Stimulated activated CD8-positive, alpha-beta memory T cell treated with anti-CD3 and anti-CD28 coated beads, Interleukin-4, amount 100 ng/mL, for 24 hours (primary cell): ENCODE data around the gene PTPRG.

Source experiments
- DNase-seq: peaks from one replicate; pipeline ENCODE4 v3.0.0-alpha.2; 2020; ENCODE audit warnings: low read depth

Gene PTPRG

GRCh38 chr3:61828880-61829721 is 267.7 kb downstream of the PTPRG start:
- DNase-seq: no peak

DNA sequence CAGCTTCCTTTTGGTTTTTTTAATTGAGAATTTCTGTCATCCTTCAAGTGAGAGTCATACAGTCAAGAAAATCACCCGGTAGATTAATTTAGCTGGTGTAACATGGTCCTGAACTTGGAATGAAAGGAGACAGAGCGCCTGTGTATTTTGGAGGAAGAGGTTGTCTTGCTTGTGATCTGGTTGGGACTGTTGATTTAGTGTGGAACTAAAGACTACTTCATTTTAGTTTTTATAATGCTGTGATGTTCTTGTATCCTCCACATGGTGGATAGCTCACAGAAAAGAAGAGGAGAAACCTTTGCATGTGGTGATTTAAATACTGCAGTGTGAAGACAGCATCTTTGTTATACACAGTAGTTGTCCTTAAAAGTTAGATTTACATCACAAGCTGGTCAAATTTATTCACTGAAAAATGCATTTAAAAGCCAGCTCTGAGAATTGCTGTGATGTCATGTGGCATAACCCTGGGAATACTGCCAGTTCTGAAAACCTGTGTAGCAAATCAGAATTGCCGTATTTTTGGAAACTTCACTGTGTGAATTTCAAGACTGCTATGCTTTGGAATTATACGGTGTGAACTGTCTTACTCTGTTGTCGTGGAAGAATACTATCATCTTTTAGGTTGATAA is 268.5 kb downstream of the PTPRG start:
- no peak for DNase-seq

DNA sequence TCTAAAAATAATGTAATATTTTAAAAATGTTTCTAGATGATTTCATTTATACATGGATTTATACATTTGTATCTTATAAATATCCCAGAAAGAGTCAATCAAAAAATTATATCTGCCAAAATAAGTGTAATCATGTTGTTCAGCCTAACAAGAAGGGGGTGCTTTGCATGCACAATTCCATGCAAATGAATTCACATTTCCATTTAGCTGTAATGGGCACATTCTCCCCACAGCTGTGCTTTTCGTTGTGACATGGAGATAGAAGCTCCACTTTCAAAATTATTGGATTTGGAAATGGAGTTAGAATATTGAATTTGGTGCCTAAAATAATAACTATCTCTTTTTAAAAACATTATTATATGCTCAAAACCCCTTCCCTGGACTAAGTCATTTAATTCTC is 270.6 kb downstream of the PTPRG start:
- DNase-seq: no peak

DNA sequence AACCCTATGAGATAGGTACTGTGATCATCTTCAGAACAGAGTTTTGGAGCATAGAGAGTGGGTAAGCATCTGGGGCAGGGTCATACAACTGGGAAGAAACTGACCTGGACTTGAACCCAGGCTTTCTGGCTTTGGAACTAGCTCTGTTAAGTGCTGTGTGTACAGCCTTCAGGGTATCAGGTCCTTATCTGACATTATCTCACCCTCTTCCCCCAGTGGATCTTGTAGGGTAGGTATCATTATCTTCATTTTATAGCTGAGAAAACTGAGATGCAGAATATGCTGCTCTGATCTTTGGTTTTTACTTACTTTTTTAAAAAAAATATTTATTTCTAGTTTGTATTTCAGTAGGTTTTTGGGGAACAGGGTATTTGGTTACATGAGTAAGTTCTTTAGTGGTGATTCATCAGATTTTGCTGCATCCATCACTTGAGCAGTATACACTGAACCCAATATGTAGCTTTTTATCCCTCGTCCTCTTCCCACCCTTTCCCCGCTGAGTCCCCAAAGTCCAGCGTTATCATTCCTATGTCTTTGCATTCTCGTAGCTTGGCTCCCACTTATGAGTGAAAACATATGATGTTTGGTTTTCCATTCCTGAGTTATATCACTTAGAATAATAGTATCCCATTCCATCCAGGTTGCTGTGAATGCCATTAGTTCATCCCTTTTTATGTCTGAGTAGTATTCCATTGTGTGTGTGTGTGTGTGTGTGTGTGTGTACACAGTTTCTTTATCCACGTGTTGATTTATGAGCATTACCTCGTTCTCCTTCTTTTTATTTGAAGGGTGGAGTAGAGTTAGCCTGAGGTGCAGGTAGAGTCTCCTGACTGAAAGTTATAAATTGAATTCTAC is 271.2 kb downstream of the PTPRG start:
- DNase-seq: no peak

- no peak for DNase-seq
These were observed 277.9 kb downstream of the PTPRG start for GRCh38 chr3:61839256-61839655.

GRCh38 chr3:61841111-61841845 is 279.9 kb downstream of the PTPRG start:
- DNase-seq: no peak

- DNase-seq: no peak
These were observed 280.6 kb downstream of the PTPRG start for GRCh38 chr3:61841988-61842387.

GRCh38 chr3:61844346-61844745 is 283.0 kb downstream of the PTPRG start:
- DNase-seq: no peak

DNA sequence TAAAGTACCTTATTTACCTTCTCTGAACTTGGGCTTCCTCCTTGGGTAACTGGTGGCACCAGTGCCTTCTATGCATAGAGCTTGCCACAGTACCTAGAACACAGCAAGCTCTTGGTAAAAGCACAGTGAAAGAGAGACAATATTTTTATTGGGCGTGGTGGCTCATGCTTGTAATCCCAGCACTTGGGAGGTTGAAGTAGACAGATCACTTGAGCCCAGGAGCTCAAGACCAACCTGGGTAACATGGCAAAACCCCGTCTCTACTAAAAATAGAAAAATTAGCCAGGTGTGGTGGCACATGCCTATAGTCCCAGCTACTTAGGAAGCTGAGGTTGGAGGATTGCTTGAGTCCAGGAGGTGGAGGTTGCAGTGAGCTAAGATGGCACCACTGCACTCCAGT is 285.1 kb downstream of the PTPRG start:
- DNase-seq: no peak

DNA sequence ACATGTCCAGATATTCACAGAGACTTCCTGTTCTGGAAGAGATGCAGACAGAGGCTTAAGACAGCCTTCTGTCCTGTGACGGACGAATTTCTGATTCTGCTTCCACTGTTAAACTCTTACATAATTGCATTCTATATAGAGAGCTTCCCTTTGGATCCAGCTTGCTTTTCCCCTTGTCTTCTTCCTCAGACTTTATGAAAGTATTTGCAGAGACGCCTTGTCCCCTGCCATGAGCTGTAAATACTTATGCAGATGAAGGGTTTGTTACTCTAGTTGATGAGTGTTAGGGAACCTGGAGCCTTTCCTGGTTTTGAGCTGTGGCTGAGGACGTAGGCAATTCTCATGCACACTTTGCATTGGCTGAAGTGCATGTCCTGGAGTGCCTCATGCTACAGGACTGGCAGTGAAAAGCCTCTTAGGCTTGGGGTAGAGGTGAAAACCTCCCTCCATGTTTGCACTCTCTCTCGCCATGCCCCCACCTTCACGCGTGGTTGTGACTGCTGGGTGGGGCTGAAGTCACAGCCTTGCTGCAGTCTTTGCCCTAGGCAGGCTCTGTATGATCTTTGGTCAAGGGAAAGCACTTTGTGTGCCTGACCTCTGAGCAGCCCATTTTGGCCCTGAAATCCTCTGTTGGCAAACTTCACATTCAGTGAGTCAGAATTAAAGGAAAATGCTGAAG is 286.6 kb downstream of the PTPRG start:
- no peak for DNase-seq

GRCh38 chr3:61848885-61849284 is 287.5 kb downstream of the PTPRG start:
- no peak for DNase-seq

DNA sequence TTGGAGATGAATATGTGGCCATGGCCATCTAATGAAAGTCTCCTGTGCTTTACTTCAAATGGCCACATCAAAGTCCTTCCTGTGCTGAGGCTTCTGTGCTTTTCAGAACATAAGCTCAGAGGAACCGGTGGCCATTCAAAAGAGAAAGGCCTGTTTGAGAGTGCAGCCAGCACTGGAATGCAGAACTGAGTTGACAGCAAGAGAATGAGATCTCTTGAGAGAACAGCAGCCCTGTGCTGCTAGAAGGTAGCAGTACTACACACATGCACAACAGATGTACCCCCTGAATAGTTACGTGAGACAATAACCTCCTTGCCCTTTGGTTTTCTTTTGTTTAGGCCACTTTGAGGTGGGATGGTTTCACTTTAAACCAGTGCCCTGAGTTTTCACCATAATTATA is 292.5 kb downstream of the PTPRG start:
- no peak for DNase-seq

GRCh38 chr3:61855211-61855610 is 293.8 kb downstream of the PTPRG start:
- no peak for DNase-seq

DNA sequence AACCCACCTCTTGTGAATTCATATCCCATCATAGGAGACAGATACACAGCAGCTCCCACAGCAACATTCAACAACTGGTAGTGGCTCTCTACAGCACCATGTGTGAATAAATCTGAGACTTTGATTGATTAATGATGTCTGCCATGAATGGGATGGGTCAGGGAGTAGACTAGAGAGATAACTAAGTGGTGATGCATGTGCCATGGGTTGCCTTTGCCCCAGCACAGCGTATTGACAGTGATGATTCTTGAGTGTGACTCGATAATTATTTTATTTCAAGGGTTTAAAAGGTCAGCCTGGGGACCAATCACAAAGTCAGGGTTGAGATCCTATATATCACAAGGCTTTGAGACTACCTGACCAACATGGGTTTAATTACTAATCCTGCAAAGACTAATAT is 295.9 kb downstream of the PTPRG start:
- no peak for DNase-seq

GRCh38 chr3:61858054-61858453 is 296.7 kb downstream of the PTPRG start:
- no peak for DNase-seq

- DNase-seq: no peak
These were observed 300.0 kb downstream of the PTPRG start for GRCh38 chr3:61861410-61861809.

GRCh38 chr3:61862614-61863289 is 301.4 kb downstream of the PTPRG start:
- no peak for DNase-seq

- DNase-seq: no peak
These were observed 302.2 kb downstream of the PTPRG start for GRCh38 chr3:61863579-61863978.

DNA sequence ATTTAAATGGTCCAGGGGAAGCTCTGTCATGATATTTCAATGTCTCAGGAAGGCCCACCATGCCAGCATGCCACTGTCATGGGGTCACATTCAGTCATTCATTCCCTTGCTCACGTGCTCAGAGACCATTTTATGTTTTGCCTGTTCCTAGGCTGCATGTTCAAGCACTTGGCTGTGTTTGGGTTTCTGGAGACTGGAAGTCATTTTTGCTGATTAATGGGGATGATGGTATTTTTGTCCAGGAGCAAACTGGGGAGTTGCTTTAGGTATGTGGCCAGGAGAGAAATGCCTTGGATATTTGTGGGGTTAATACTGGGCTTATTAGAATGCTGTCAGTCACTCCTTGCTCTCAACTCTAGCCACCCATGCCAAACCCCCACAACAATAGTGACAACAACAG is 303.5 kb downstream of the PTPRG start:
- DNase-seq: no peak

DNA sequence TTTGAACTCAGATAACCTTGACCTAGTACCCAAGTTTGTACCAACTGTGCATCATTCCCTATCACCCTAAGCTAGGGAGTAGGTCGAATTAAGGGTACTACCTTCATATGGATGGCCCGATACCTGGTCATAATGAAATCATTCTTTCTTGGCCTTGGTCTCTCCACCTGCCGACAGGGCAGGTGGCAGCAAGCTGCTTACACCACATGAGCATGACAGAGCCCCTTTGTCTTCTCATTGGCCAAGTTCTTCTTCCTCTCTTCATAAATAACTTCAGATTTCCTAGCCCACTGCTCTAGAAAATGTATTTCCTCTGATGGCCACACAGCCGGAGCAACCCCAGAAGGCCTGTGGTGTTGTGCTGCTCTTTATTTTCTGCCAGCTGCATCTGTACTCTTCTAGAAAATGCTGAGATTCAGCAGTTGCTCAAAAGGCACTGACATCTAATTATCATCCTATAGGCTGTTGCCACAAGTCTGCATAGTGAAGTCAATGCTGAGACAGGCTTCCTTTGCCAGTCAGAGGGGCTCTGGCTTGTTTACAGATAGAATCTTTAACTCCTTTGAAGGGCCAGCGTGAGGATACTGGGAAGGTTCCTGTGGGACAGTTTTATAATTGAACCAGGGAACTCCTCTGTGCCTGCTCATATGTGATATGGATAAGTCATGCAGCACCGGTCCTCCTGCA is 304.2 kb downstream of the PTPRG start:
- no peak for DNase-seq
